ENCODE results near the gene SLC2A9. TPM values are rescaled to one million over a fixed set of nuclear protein-coding genes. Genes with fewer than 3 reads are reported as not detected.

The SLC2A9 gene
- total RNA-seq, 1 experiment from 2014 or later = 3.5 TPM

DNA sequence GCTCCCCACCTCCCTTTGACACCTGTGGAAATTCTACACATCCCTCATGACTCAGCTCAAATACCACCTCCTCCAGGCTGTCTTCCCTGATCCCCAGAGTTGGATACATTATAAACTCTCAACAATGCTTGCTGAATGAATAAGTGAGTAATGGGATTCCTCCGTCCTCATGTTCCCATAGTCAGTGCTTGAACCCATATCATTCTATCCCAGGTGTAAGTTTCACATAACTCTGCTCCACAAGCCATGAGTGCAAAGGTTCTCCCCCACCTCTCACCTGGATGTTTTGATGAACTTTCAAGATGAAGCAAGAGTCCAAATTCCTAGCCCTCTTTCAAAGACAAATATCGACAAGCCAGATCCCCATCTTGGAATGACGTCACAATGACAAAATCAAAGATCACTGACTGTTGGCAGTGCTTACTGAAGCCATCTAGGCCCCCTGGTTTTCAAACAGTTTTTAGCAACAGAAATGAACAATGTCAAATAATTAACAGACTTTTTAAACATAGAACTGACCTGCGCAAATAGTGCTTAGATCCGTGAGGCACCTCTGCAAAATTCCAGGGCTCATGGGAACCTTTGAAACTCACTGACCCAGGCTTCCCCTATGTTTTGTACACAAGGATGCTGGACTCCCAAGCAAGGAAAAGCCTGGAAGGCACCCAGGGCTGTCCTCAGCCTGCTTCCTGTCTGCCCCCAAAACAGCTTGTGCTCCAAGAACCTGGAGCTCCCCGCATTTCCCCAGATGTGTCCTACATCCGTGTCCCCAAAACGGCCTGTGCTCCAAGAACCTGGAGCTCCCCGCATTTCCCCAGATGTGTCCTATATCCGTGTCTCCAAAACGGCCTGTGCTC is 4.0 kb downstream of the SLC2A9 start:
- no peak for ATAC-seq
- no peak overlapping the region; the same call in 1 of the 2 replicates for H3K27ac ChIP-seq (ENCODE audit: low read length)
- POLR2A ChIA-PET = no interaction called here
- intact Hi-C loops (cut with micrococcal nuclease; ENCODE audit: unreplicated experiment) (loop anchor here (5.0 kb wide), 2 partner anchors 120 to 315 kb away; no protein-coding TSS in a partner anchor), in situ Hi-C loops (cut with HindIII; ENCODE audit: low pct_unique_long_range_greater_than_20kb, low sequenced_read_pairs) (no loop called here)
- DNase-seq (ENCODE audit: low read depth, low spot score) = no peak
- no peak for TF ChIP-seq TCF7L2 (IDR thresholded peaks at IDR 0.05; ENCODE audit: low read depth, low read length)
- TF ChIP-seq, protein P1, sequence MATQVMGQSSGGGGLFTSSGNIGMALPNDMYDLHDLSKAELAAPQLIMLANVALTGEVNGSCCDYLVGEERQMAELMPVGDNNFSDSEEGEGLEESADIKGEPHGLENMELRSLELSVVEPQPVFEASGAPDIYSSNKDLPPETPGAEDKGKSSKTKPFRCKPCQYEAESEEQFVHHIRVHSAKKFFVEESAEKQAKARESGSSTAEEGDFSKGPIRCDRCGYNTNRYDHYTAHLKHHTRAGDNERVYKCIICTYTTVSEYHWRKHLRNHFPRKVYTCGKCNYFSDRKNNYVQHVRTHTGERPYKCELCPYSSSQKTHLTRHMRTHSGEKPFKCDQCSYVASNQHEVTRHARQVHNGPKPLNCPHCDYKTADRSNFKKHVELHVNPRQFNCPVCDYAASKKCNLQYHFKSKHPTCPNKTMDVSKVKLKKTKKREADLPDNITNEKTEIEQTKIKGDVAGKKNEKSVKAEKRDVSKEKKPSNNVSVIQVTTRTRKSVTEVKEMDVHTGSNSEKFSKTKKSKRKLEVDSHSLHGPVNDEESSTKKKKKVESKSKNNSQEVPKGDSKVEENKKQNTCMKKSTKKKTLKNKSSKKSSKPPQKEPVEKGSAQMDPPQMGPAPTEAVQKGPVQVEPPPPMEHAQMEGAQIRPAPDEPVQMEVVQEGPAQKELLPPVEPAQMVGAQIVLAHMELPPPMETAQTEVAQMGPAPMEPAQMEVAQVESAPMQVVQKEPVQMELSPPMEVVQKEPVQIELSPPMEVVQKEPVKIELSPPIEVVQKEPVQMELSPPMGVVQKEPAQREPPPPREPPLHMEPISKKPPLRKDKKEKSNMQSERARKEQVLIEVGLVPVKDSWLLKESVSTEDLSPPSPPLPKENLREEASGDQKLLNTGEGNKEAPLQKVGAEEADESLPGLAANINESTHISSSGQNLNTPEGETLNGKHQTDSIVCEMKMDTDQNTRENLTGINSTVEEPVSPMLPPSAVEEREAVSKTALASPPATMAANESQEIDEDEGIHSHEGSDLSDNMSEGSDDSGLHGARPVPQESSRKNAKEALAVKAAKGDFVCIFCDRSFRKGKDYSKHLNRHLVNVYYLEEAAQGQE (IDR thresholded peaks at IDR 0.05; ENCODE audit: insufficient read depth in 1 of 2, low read depth in 2 of 2, low read length in 1 of 2) = no peak
- no peak for TF ChIP-seq SIN3A (IDR thresholded peaks at IDR 0.05; ENCODE audit: borderline replicate concordance, insufficient read depth, low read depth, low read length)
- no peak for TF ChIP-seq POLR2AphosphoS5 (IDR thresholded peaks at IDR 0.05; ENCODE audit: low read depth, low read length)
- TF ChIP-seq, protein P2, sequence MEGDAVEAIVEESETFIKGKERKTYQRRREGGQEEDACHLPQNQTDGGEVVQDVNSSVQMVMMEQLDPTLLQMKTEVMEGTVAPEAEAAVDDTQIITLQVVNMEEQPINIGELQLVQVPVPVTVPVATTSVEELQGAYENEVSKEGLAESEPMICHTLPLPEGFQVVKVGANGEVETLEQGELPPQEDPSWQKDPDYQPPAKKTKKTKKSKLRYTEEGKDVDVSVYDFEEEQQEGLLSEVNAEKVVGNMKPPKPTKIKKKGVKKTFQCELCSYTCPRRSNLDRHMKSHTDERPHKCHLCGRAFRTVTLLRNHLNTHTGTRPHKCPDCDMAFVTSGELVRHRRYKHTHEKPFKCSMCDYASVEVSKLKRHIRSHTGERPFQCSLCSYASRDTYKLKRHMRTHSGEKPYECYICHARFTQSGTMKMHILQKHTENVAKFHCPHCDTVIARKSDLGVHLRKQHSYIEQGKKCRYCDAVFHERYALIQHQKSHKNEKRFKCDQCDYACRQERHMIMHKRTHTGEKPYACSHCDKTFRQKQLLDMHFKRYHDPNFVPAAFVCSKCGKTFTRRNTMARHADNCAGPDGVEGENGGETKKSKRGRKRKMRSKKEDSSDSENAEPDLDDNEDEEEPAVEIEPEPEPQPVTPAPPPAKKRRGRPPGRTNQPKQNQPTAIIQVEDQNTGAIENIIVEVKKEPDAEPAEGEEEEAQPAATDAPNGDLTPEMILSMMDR (IDR thresholded peaks at IDR 0.05) = no peak
- H3K9me3 ChIP-seq (ENCODE audit: control insufficient read depth, insufficient read depth, low read depth, low read length) = no peaks in the 10 kb centered on the region
- no peak overlapping the region for H3K4me3 ChIP-seq (ENCODE audit: low read depth in 2 of 2, low read length in 2 of 2)
- peaks cover 18% of the 10 kb centered on the region for H3K4me1 ChIP-seq (ENCODE audit: control insufficient read depth, insufficient read depth, low read length)
- H3K36me3 ChIP-seq (ENCODE audit: control insufficient read depth, insufficient read depth, low read length) = no peaks in the 10 kb centered on the region
- CTCF ChIA-PET = no interaction called here
- BruUV-seq (replicated peaks) = no TSS peak
- no peaks in the 10 kb centered on the region for H3K27me3 ChIP-seq (ENCODE audit: control insufficient read depth, insufficient read depth, low read length)

DNA sequence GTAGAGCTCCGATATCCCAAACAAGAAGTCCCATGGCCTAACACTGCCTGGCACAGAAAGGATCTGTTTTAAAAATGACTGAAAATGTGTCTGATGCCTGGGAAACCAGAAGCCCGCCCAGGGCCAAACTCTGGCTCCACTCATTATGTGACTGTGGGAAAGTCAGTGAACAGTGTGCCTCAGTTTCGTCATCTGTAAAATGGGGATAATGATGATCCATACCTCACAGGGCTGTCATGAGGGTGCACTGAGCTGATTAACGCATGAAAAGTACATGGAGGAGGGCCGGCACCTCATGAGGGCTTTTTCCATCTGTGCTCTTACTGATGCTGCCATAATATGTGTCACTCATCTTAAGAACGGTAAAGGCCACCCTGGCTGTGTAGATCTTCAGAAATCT is 5.1 kb downstream of the SLC2A9 start:
- TF ChIP-seq POLR2AphosphoS5 (IDR thresholded peaks at IDR 0.05; ENCODE audit: low read depth, low read length) (no peak), TCF7L2 (IDR thresholded peaks at IDR 0.05; ENCODE audit: low read depth, low read length) (no peak)
- TF ChIP-seq, protein P1 (IDR thresholded peaks at IDR 0.05; ENCODE audit: insufficient read depth in 1 of 2, low read depth in 2 of 2, low read length in 1 of 2) = no peak
- TF ChIP-seq, protein P2 (IDR thresholded peaks at IDR 0.05) = no peak
- Histone ChIP-seq H3K36me3 (ENCODE audit: control insufficient read depth, insufficient read depth, low read length) (no peaks in the 10 kb centered on the region), H3K27me3 (ENCODE audit: control insufficient read depth, insufficient read depth, low read length) (no peaks in the 10 kb centered on the region), H3K4me1 (ENCODE audit: control insufficient read depth, insufficient read depth, low read length) (peaks cover 18% of the 10 kb centered on the region), H3K4me3 (ENCODE audit: low read depth in 2 of 2, low read length in 2 of 2) (no peak overlapping the region), H3K27ac (ENCODE audit: low read length) (no peak overlapping the region), H3K9me3 (ENCODE audit: control insufficient read depth, insufficient read depth, low read depth, low read length) (no peaks in the 10 kb centered on the region)
- BruUV-seq (replicated peaks) = no TSS peak
- in situ Hi-C loops (cut with HindIII; ENCODE audit: low pct_unique_long_range_greater_than_20kb, low sequenced_read_pairs) (no loop called here), intact Hi-C loops (cut with micrococcal nuclease; ENCODE audit: unreplicated experiment) (loop anchor here (5.0 kb wide), 2 partner anchors 119 to 314 kb away; no protein-coding TSS in a partner anchor)
- DNase-seq (ENCODE audit: low read depth, low spot score) = no peak
- no peak for ATAC-seq
- POLR2A ChIA-PET = no interaction called here
- CTCF ChIA-PET = interaction anchor here (1.0 to 3.0 kb wide), 2 partner anchors 9 to 313 kb away, joined by 4 to 11 read pairs; no protein-coding TSS in a partner anchor

Measured in Panc1 (cell line).